ENCODE results near the gene GLP2R.

Gene GLP2R

GRCh38 chr17:9814337-9814945, 11.3 kb upstream of the GLP2R start:
- DNase-seq = no peak

- DNase-seq = no peak
Observed at GRCh38 chr17:9816472-9816871, 9.3 kb upstream of the GLP2R start.

- no peak for DNase-seq
Observed at GRCh38 chr17:9817086-9817485, 8.6 kb upstream of the GLP2R start.

GRCh38 chr17:9818760-9819159, 7.0 kb upstream of the GLP2R start:
- no peak for DNase-seq

GRCh38 chr17:9820448-9820847, 5.3 kb upstream of the GLP2R start:
- no peak for DNase-seq

- DNase-seq = no peak
Observed at GRCh38 chr17:9821921-9822320, 3.8 kb upstream of the GLP2R start, which contains the start of gene GSG1L2. Gene GSG1L2 (minus strand): TSS chr17:9822079. CDS start chr17:9822071, 8 bp downstream.

- no peak for DNase-seq
Observed at GRCh38 chr17:9824094-9824493, 1.6 kb upstream of the GLP2R start.

- DNase-seq = no peak
Observed at GRCh38 chr17:9824797-9825338, 856 bp upstream of the GLP2R start.

- DNase-seq = no peak
Observed at GRCh38 chr17:9828296-9829295, 2.9 kb downstream of the GLP2R start.

GRCh38 chr17:9829343-9829742, 3.6 kb downstream of the GLP2R start:
- no peak for DNase-seq

- no peak for DNase-seq
Observed at GRCh38 chr17:9830711-9831110, 5.0 kb downstream of the GLP2R start.

GRCh38 chr17:9833922-9834321, 8.2 kb downstream of the GLP2R start:
- no peak for DNase-seq

GRCh38 chr17:9837551-9838471, 12.1 kb downstream of the GLP2R start:
- DNase-seq = no peak

- DNase-seq = no peak
Observed at GRCh38 chr17:9839433-9839832, 13.7 kb downstream of the GLP2R start.

- DNase-seq = no peak
Observed at GRCh38 chr17:9842057-9842758, 16.5 kb downstream of the GLP2R start.

GRCh38 chr17:9843152-9844010, 17.7 kb downstream of the GLP2R start:
- DNase-seq = no peak

GRCh38 chr17:9844153-9844552, 18.4 kb downstream of the GLP2R start:
- no peak for DNase-seq

GRCh38 chr17:9845306-9845705, 19.6 kb downstream of the GLP2R start:
- DNase-seq = no peak

- DNase-seq = no peak
Observed at GRCh38 chr17:9850151-9850550, 24.4 kb downstream of the GLP2R start.

- DNase-seq = no peak
Observed at GRCh38 chr17:9854255-9854654, 28.5 kb downstream of the GLP2R start.

- DNase-seq = no peak
Observed at GRCh38 chr17:9855036-9855435, 29.3 kb downstream of the GLP2R start.

All from stimulated activated CD4-positive, alpha-beta T cell treated with anti-CD3 and anti-CD28 coated beads, Interleukin-15, amount 100 ng/mL, for 24 hours (primary cell).